GM18499 (cell line): ENCODE measurements around the gene PCBP4.
"Not testable (repeated sequence)": the region's sequence is repeated elsewhere in the genome, so short reads cannot be mapped to it uniquely, and the experiment has no call there.

Experiments used
- ATAC-seq: cut with Tn5 transposase; IDR thresholded peaks from one replicate; pipeline ENCODE4 v1.9.1; 2021; ENCODE audit warnings: moderate number of reproducible peaks; ENCODE audit not compliant: insufficient read depth, unreplicated experiment

Gene PCBP4

DNA sequence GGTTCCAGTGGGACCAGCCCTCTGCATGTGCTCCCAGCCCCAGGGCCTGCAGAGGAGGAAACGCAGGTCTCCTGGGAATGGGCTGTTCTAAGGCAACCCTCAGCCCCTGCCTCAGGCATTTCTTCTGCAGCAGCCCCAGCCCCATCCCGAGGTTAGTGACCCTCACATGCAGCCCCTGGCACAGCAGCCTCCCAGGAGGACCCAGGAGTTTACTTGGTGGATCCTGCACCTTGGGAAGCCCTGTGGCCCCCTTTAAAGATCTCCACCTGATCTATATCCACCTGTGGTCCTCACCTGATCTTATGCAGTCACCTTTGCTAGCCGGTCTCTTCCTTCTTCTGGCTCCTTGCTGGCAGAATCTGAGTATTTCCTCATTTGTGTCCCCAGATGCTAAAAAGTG, 38.3 kb downstream of the PCBP4 start:
- not testable (repeated sequence) for ATAC-seq

DNA sequence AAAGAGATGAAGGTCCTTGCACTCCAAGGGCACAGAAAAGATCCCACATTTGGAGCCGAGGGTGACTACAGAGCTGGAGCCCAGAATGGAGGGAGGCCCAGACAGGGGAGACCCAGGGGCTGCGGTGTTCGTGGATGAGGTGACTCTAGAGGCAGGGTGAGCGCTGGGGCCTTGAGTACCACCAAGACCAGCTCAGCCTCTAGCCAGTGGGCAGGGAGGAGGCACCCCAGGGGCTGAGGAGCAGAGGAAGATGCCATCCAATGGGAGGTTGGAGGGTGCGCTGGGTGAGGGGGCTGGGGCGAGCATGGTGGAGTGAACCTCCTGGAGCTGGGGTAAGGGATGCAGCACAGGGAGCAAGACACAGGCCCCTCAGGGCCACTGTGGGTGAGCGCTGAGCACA, 38.8 kb downstream of the PCBP4 start:
- no peak for ATAC-seq

- no peak for ATAC-seq
Measured at GRCh38 chr3:51927061-51927977, 39.9 kb downstream of the PCBP4 start.

DNA sequence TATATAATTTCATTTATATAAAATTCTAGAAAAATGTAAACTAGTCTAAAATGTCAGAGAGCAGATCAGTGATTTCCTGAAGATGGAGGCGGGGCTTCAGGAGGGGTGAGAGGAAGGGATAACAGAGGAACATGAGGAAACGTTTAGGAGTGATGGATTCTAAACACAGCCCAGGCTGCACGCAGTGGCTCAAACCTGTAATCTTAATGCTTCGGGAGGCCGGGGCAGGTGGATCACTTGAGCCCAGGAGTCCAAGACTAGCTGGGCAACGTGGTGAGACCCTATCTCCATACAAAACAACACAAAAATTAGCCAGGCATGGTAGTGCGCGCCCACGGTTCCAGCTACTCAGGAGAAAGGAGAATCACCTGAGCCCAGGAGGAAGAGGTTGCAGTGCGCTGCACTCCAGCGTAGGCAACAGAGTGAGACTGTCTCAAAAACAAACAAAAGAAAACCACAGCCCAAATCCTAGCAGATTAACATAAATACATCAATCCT, 46.1 kb downstream of the PCBP4 start:
- ATAC-seq: no peak

GRCh38 chr3:51916418-51916817, 50.8 kb downstream of the PCBP4 start:
- no peak for ATAC-seq

- no peak for ATAC-seq
Measured at GRCh38 chr3:51908026-51908425, 59.2 kb downstream of the PCBP4 start.
